HG03354 (cell line): ENCODE measurements around the gene OSTN.
A peak's percentile ranks its signal among the peaks of the same experiment; 100 is the strongest.

Experiments
- ATAC-seq: cut with Tn5 transposase; IDR thresholded peaks from one replicate; pipeline ENCODE4 v1.9.1; 2021; ENCODE audit warnings: mild to moderate bottlenecking; ENCODE audit not compliant: unreplicated experiment, poor library complexity, severe bottlenecking

Gene OSTN

GRCh38 chr3:191301017-191301416 is 102.0 kb downstream of the OSTN start:
- peak; percentile 85 for ATAC-seq

- ATAC-seq: no peak
Observed at GRCh38 chr3:191301782-191302411, 102.9 kb downstream of the OSTN start.

- no peak for ATAC-seq
Observed at GRCh38 chr3:191302451-191302850, 103.4 kb downstream of the OSTN start.

GRCh38 chr3:191303596-191303995 is 104.6 kb downstream of the OSTN start:
- ATAC-seq: no peak

- ATAC-seq: no peak
Observed at GRCh38 chr3:191306428-191306827, 107.4 kb downstream of the OSTN start.

- ATAC-seq: no peak
Observed at GRCh38 chr3:191307341-191307740, 108.3 kb downstream of the OSTN start.

GRCh38 chr3:191313296-191313695 is 114.3 kb downstream of the OSTN start:
- ATAC-seq: no peak

- no peak for ATAC-seq
Observed at GRCh38 chr3:191314109-191314728, 115.2 kb downstream of the OSTN start.
